NCI-H82 (cell line): ENCODE data around the gene BARHL1.

Experiments used
- DNase-seq: peaks from one replicate; lab custom pipeline; 2025; lab: John Stamatoyannopoulos, UW

The BARHL1 gene

DNA sequence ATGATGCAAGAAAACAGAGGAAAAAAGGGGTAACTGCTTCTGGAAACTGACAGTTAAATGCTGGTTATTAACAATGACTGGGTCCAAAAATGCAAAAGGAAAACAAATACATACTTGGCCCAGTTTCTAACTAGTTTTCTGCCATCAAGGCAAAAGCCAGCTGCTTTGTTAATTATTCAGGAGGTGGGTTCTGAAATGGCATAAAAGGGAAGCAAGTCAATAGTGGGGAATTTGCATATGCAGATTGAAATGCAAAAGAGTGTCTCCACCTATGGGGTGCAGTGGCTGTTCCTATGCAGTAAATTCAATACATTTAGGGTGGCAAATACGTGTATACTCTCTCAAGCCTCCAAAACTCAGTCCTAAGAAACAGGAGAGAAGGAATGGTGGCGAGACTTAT lies 33.4 kb downstream of the BARHL1 start:
- DNase-seq: no peak

DNA sequence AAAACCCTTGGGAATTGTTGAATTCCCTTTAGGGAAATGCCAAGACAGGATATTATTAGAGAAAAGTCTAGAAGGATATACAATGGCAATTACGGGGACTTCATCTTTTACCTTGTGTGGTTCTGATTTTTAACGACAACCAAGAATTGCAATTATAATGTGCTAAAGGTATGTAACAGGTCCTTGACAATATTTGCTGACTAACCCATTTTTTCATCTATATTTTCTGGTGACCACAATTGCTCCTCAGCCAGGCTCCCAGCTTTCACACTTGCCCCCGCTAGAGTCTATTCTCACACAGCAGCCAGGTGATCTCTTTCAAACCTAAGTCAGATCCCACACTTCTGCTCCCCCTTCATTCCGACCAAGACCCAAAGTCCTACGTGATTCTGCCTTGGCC lies 34.3 kb downstream of the BARHL1 start:
- DNase-seq: no peak

DNA sequence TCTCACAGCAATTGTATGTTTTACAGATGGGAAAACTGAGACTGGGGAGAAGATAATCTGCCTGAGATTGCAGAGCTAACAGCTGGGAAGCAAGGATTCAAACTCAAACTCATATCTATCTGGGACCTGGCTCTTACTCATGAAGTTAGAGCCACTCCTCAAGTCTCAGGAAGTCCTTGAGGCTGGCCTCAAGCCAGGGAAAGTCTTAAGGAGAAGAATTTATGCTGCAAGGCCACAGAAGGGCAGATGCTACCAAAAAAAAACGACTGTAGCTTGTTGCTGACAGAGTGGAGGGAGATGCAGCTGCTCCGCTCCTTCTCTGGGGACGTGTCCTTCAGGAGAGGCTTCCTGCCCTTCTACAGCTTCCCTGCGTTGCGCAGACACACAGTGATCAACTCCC lies 39.8 kb downstream of the BARHL1 start:
- DNase-seq: peak; percentile 5

DNA sequence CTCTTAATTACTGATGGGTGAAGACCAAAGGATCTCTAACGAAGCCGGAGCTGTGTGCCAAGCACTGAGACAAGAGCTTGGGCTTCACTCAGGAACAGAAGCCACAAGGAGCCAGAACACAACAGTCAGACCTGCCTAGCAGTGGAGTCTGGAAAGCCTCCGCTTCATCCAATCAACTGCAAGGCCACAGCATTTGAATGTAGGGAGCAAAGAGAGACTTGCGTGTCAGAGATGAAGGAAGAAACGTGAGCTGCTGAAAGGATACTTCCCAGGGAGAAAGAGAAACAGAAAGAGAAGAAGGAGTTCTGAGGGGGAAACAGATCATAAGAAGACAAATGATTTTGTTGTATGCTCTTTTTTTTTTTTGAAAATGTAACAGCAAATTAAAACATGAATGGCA lies 43.9 kb downstream of the BARHL1 start:
- no peak for DNase-seq

DNA sequence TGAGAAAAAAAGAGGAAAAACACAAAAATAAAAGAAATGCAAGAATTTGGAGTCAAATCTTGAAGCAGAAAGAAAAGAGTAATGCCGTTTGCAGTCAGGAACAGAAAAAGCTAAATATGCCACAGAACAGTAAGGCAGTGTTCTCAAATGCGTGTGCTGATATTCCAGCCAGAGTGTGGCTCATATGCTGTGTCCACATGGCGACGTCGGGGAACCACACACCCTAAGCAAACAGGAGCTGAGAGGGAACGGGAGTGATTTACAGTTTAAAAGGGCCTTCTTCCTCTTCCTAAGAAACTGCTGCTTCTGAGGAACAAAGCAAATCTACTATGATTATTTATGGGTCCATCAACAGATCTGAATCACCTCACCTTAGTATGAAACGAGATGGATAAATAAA lies 44.7 kb downstream of the BARHL1 start:
- no peak for DNase-seq

DNA sequence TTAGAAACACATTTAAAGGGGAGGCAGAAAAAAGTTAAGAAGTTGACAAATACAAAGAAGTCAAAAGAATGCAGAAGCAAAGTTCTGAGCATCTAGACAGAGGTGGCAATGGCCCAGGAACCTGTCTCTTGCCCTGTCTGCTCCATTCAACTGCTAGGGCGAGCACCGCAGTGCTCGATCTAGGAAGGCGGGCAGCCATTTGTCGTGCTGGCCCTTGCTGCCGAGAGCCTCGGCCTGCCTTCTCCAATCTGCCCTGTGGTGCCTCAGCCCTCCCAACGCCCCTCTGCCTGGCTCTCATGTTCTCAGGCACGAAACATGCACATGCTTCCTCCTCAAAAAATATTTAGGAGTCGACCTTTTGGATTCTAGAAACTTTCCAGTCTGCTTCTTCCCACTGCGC lies 45.2 kb downstream of the BARHL1 start:
- DNase-seq: no peak

DNA sequence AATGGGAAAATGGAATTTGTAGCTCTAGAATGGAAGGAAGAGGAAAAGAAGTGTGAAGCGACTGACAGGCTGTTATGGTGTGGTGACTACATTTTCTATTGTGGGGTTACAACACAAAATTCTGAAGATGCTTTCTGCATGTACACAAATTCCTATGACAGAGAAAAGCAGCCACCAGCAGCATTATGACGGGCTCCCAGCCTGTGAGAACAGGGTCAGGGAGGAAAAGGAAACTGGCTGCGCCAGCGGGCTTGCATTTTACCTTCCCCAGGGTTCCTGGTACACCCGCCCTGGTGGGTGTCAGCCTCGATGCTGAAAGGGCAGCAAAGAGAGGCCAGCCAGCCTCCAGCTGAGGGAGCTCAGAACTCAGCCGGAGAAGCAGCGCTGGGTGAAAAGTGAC lies 46.3 kb downstream of the BARHL1 start:
- DNase-seq: no peak

DNA sequence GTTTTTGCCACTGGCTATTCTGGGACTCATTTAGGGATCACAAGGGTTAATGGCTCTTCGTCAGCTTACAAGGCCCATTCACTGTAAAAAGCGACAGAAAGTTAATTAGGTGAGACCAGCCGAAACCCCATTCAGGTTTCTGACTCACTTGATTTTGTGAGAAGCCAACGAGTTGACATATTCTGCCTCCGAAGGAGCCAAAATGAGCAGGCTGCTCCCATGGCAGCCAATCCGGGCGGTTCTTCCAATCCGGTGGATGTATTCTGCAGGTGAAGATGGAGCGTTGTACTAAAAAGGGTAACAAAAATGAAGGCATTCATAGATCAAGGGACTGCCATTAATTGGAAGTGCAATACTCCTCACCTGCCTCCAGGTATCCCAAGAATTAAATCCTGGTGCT lies 47.7 kb downstream of the BARHL1 start:
- no peak for DNase-seq

DNA sequence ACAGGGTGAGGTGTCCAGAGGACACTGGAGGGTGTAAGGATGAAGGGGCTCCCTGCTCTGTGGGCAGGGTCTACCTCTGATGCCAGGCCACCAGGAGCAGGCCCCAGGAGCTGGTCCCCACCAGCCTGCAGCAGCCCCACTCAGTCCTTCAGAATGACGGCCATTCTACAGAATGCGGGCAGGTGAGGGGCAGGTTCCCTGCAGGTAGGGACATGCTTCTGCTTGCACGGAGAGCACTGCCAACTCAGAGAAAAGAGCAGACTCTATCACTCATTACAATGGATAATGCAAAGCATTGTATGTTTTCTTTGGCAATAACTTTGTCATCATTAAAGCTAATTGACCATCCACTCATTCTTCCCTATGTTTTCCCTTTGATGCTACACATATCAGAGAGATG lies 48.4 kb downstream of the BARHL1 start:
- no peak for DNase-seq

DNA sequence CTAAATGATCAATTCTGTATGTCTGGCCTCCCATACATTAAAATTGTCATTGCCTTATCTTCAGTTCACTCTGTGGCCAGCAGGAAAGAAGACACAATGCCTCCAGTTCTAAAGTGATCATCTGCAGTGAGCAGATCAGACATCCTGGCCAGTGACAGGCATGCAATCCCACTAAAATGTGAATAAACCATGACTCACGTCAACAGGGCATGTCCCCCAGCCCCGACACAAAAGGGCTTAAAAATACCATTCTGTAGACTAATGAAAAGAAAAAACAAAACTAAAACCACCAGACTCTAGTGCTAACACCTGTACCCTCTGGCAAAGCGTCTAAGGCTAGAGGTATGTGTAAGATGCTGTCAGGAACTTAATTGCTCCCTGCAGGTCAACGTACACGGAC lies 48.9 kb downstream of the BARHL1 start:
- no peak for DNase-seq

DNA sequence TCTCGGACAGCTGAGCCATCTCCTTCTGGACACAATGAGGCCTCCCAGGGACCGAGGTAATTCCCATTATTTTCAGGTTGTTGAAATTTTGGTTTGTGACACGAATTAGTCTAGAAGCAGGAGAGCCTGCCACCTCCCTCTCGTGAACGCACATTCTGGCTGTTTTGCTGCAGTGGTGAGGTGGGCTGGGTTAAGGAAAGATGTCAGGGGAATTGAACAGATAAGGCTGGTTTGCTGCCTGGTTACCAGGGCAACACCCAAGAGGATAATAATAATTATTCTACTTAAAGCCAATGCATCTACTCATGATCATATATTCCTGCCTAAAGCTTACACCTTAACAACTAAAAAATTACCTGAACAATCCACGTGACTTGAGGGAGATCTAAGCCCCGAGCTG lies 49.3 kb downstream of the BARHL1 start:
- DNase-seq: no peak

DNA sequence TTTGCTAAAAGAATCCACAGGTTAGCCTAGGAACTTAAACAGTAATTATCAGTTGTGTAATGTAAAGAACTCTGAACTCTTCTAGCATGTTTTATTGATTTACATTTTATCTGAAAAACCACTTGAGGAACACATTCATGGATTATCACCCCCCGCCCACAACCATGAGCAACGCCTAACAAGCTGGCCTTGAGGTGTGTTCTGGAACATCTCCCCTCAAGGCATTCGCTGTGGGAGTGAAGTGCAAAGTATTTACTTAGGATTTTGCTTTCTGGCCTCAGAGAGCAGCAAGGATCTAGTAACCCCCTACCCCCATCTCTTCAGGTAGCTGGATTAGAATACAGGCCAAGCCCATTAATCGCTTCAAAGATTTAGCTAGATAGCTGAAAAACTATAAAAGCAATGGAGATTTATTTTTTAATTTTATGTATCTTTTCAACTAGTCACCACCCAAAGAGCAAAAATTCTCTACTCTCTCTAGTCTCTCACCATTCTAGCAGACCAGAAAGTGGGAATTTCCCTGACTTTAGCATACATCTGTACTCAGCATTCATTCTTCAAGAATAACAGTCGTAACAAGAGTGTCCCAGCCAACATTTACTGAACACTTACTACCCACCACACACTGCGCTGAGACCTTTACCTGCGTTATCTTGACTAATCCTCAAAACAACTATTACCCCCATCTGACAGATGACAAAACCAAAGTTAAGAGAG lies 50.2 kb downstream of the BARHL1 start:
- no peak for DNase-seq

DNA sequence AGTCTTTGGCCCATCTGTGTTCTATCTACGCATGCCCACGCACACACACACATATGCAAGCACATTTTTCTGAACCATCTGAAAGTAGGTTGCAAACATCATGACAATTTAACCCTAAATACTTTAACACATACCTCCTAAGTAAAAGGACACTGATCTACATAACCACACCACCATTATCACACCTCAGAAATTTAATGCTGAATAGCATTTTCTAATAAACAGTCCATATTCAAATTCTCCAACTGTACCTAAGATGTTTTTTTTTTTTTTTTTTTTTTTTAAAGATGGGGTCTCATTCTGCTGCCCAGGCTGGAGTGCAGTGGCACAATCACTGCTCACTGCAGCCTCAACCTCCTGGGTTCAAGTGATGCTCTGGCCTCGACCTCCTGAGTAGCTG lies 51.9 kb downstream of the BARHL1 start:
- DNase-seq: no peak

DNA sequence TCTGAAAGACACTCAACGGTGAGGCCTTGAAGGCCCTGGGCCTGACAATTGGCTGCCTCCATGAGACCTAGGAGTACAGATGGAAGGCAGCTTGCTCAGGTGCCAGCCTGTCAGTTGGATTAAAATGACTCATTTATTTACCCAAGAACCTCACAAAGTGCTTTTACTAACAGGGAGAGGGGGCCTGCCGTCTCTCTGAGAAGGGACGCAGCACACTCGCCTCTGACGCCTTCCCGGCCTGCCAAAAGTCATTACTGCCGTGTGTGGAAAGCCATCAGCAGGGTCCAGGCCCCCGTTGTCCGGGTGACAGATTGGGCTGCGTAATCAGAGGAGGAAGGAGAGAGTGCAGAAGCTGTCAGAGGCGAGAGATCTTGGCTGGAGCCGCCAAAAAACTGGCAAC lies 54.9 kb downstream of the BARHL1 start:
- DNase-seq: peak; percentile 50

DNA sequence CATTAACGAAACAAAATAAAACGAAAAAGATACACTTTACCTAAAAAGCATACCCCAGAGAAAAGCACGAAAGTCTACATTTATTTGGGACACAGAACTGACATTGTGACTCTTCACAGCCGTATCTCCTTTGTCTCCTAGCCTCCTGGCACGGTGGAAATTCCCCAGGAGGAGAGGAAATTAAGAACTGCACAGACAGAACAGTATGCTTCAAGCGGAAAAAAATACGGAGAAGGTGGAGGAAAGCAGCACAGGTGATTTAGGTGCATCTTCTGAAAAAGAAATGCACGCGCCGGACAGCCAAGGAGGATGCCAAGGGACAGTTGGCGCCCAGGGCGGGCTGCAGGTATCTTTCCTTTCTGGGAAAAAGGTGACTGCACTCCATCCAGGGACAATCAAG lies 55.4 kb downstream of the BARHL1 start:
- no peak for DNase-seq

DNA sequence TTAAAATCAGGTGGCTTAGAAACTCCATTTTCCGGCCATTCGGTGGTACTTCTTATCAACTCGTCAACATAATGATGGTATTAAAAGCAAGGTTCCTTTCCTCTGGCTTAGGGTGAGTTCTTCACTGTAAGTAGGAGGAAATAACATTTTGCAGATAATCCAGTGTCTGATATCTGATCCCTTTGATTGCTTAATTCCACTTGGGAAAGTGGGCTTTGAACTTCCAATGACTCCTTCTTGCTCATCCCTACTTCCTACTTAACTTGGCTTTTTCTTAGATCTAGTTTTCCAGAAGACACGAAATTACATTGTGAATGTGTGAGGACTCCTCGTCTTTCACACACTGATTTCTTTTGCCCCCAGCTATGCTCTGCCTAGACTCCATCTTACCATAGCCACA lies 55.8 kb downstream of the BARHL1 start:
- DNase-seq: peak; percentile 46

DNA sequence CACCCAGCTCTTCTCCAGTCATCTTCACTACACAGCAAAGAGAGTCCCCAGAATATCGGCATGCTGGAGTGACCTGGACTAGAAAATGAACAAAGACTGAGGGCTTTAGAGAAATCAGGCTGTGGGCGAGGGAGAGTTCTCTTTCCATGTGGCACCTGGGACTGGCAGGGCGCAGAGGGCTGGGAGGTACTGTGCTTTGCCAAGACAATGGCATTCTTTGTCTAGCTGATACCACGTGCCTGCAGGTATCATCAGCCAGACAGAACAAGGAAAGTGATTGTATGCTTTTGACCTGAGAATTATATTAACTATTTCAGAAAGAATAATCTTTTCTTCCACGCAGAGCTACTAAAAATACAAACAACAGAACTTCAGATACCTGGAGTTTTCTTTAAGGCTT lies 56.9 kb downstream of the BARHL1 start:
- DNase-seq: no peak
